Activated CD4-positive, alpha-beta T cell treated with anti-CD3 and anti-CD28 coated beads for 4 hours (primary cell): Measurements from ENCODE around the gene SGPL1.

Source experiments
- DNase-seq, 2 donors: peaks; one replicate each; pipeline ENCODE4 v3.0.0-alpha.2; 2020

The SGPL1 gene

GRCh38 chr10:70781461-70782051 is 34.2 kb upstream of the SGPL1 start:
- DNase-seq: no peak

- no peak for DNase-seq
These were observed 33.5 kb upstream of the SGPL1 start for GRCh38 chr10:70782086-70782745.

- no peak for DNase-seq
These were observed 32.7 kb upstream of the SGPL1 start for GRCh38 chr10:70782746-70783680.

- no peak for DNase-seq
These were observed 31.7 kb upstream of the SGPL1 start for GRCh38 chr10:70784016-70784415.

- no peak for DNase-seq
These were observed 31.3 kb upstream of the SGPL1 start for GRCh38 chr10:70784471-70784870.

- DNase-seq: no peak
These were observed 30.6 kb upstream of the SGPL1 start, which contains the start of gene TBATA for GRCh38 chr10:70785190-70785589. TBATA (minus strand) TSS chr10:70785377; CDS start chr10:70783379, 1,998 bp downstream.

- no peak for DNase-seq
These were observed 28.8 kb upstream of the SGPL1 start for GRCh38 chr10:70786799-70787415.

GRCh38 chr10:70791386-70792039 is 24.2 kb upstream of the SGPL1 start:
- no peak for DNase-seq

GRCh38 chr10:70795613-70796012 is 20.1 kb upstream of the SGPL1 start:
- no peak for DNase-seq

GRCh38 chr10:70797840-70798239 is 17.9 kb upstream of the SGPL1 start:
- no peak for DNase-seq

- DNase-seq: no peak
These were observed 16.6 kb upstream of the SGPL1 start for GRCh38 chr10:70799124-70799523.

GRCh38 chr10:70801854-70802253 is 13.9 kb upstream of the SGPL1 start:
- no peak for DNase-seq

GRCh38 chr10:70803775-70804420 is 11.8 kb upstream of the SGPL1 start:
- no peak for DNase-seq

GRCh38 chr10:70804421-70804808 is 11.3 kb upstream of the SGPL1 start:
- DNase-seq: no peak

GRCh38 chr10:70805619-70806215 is 10.0 kb upstream of the SGPL1 start:
- no peak for DNase-seq

GRCh38 chr10:70806841-70807240 is 8.9 kb upstream of the SGPL1 start:
- no peak for DNase-seq

- DNase-seq: no peak
These were observed 8.2 kb upstream of the SGPL1 start for GRCh38 chr10:70807556-70807955.

GRCh38 chr10:70809011-70809611 is 6.6 kb upstream of the SGPL1 start:
- DNase-seq: no peak

GRCh38 chr10:70809726-70810125 is 6.0 kb upstream of the SGPL1 start:
- DNase-seq: no peak

GRCh38 chr10:70810967-70811366 is 4.8 kb upstream of the SGPL1 start:
- DNase-seq: no peak

- no peak for DNase-seq
These were observed 3.9 kb upstream of the SGPL1 start for GRCh38 chr10:70811881-70812280.
